Panc1 (cell line): Measurements from ENCODE around the gene CD22. TPM values are rescaled to one million over a fixed set of nuclear protein-coding genes. Genes with fewer than 3 reads are reported as not detected.
"Not testable (repeated sequence)": the region's sequence is repeated elsewhere in the genome, so short reads cannot be mapped to it uniquely, and the experiment has no call there.

Experiments used
- ATAC-seq: fragments of 200-7000 bp; cut with Tn5 transposase; 2 replicates; pipeline ENCODE4 v1.9.1; 2020; ENCODE audit warnings: mild to moderate bottlenecking, moderate library complexity
- BruUV-seq: library from RNA; stranded (reverse); fragments of 400-500 nt; replicated peaks from 2 replicates; lab custom pipeline; 2021; lab: Mats Ljungman, UMichigan
- CTCF ChIA-PET: fragments of 300-600 bp; sonication (Branson Sonifier 250); formaldehyde crosslinking; loops from one replicate; lab custom pipeline; 2022; ENCODE audit warnings: antibody characterized with exemption; lab: Charles Lee
- POLR2A ChIA-PET: fragments of 300-600 bp; sonication (Branson Sonifier 250); formaldehyde crosslinking; loops from one replicate; lab custom pipeline; 2022; ENCODE audit warnings: antibody characterized with exemption; lab: Charles Lee
- DNase-seq: peaks from one replicate; pipeline ENCODE4 v3.0.0-alpha.2; 2010; ENCODE audit warnings: low read depth, low spot score
- H3K27ac ChIP-seq: 2 replicates; pipeline ENCODE4 v1.5.1; 2011; ENCODE audit warnings: mild to moderate bottlenecking, low read length, inconsistent platforms
- H3K27me3 ChIP-seq: fragments of 200-500 bp; sonication (Bioruptor generic); 2 replicates; pipeline ENCODE4 v1.6.0; 2014; ENCODE audit warnings: low read length, inconsistent platforms; ENCODE audit not compliant: control insufficient read depth, insufficient read depth
- H3K36me3 ChIP-seq: fragments of 200-500 bp; sonication (Bioruptor generic); 2 replicates; pipeline ENCODE4 v1.5.1; 2014; ENCODE audit warnings: inconsistent platforms, mild to moderate bottlenecking, low read length, moderate library complexity; ENCODE audit not compliant: control insufficient read depth, insufficient read depth
- H3K4me1 ChIP-seq: 2 replicates; pipeline ENCODE4 v1.5.1; 2011; ENCODE audit warnings: inconsistent platforms, mild to moderate bottlenecking, low read length, moderate library complexity; ENCODE audit not compliant: control insufficient read depth, insufficient read depth
- H3K4me3 ChIP-seq, 2 experiments: 2 replicates each; pipeline ENCODE4 v1.5.1; 2011 to 2012; ENCODE audit warnings: low read depth in 2 of 2, low read length in 2 of 2, mild to moderate bottlenecking in 2 of 2, inconsistent platforms in 1 of 2, moderate library complexity in 1 of 2
- H3K9me3 ChIP-seq: fragments of 200-500 bp; sonication (Bioruptor generic); 2 replicates; pipeline ENCODE4 v1.5.1; 2014; ENCODE audit warnings: low read depth, mild to moderate bottlenecking, inconsistent platforms, low read length, moderate library complexity; ENCODE audit not compliant: control insufficient read depth, insufficient read depth
- CTCF ChIP-seq: fragments of 450-650 bp; IDR thresholded peaks from 2 replicates; pipeline ENCODE4 v1.5.1; 2017; ENCODE audit warnings: mild to moderate bottlenecking
- POLR2AphosphoS5 ChIP-seq: IDR thresholded peaks from 2 replicates; pipeline ENCODE4 v1.6.1; 2012; ENCODE audit warnings: mild to moderate bottlenecking, low read depth, low read length, moderate library complexity
- SIN3A ChIP-seq: IDR thresholded peaks from 2 replicates; pipeline ENCODE4 v1.6.1; 2012; ENCODE audit warnings: low read depth, mild to moderate bottlenecking, low read length, moderate library complexity, borderline replicate concordance; ENCODE audit not compliant: insufficient read depth
- TCF7L2 ChIP-seq: IDR thresholded peaks from 2 replicates; pipeline ENCODE4 v1.6.1; 2011; ENCODE audit warnings: mild to moderate bottlenecking, low read depth, low read length, inconsistent platforms
- in situ Hi-C: cut with HindIII; loops from 2 replicates; pipeline ENCODE4 v1.10.0; 2016; ENCODE audit warnings: low sequenced_read_pairs, low pct_unique_long_range_greater_than_20kb
- intact Hi-C: fragments of 100-400 bp; cut with micrococcal nuclease; formaldehyde crosslinking; loops from one replicate; pipeline ENCODE4 v1.10.0; 2022; ENCODE audit not compliant: unreplicated experiment
- total RNA-seq: library from RNA; stranded (reverse); gene quantifications from one replicate; pipeline ENCODE4 v1.2.1, GENCODE V29; 2021; ENCODE audit not compliant: unreplicated experiment
- TF ChIP-seq, protein P1 (sequence below), 2 experiments: IDR thresholded peaks; 2 replicates each; pipeline ENCODE4 v1.6.1; 2011 to 2012; ENCODE audit warnings: low read depth in 2 of 2, control low read depth in 1 of 2, low read length in 1 of 2, mild to moderate bottlenecking in 1 of 2, moderate library complexity in 1 of 2; ENCODE audit not compliant: insufficient read depth in 1 of 2

CD22 gene
- total RNA-seq, 1 experiment from 2014 or later, result 0.74 TPM

DNA sequence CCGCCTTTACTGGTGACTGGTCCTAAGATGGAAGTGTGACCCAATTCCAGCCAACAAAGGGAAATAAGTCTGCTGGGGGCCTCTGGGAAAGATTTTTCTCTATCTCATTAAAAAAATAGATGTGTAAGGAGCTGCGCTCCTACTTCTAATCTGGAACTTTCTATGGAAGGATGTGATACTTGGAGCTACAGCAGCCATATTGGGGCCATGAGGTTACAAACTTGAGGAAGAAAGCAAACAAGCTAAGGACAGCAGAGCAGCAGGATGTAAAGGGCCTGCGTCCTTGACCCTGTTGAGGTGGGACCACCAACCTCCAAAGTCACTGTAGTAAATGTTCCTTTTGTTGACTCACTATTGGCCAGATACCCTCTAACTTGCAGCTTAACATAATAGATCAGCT is 49.4 kb downstream of the CD22 start:
- peaks cover 7% of the 10 kb centered on the region for H3K27me3 ChIP-seq
- intact Hi-C loops (no loop called here), in situ Hi-C loops (no loop called here)
- ATAC-seq (no peak), DNase-seq (no peak)
- BruUV-seq, result no TSS peak
- H3K4me3 ChIP-seq, result no peak overlapping the region
- ChIA-PET POLR2A (no interaction called here), CTCF (no interaction called here)
- no peak overlapping the region for H3K27ac ChIP-seq
- H3K9me3 ChIP-seq, result no peaks in the 10 kb centered on the region
- no peaks in the 10 kb centered on the region for H3K36me3 ChIP-seq
- H3K4me1 ChIP-seq, result no peaks in the 10 kb centered on the region
- TF ChIP-seq CTCF (no peak), SIN3A (no peak), POLR2AphosphoS5 (no peak), TCF7L2 (no peak)
- TF ChIP-seq, protein P1, sequence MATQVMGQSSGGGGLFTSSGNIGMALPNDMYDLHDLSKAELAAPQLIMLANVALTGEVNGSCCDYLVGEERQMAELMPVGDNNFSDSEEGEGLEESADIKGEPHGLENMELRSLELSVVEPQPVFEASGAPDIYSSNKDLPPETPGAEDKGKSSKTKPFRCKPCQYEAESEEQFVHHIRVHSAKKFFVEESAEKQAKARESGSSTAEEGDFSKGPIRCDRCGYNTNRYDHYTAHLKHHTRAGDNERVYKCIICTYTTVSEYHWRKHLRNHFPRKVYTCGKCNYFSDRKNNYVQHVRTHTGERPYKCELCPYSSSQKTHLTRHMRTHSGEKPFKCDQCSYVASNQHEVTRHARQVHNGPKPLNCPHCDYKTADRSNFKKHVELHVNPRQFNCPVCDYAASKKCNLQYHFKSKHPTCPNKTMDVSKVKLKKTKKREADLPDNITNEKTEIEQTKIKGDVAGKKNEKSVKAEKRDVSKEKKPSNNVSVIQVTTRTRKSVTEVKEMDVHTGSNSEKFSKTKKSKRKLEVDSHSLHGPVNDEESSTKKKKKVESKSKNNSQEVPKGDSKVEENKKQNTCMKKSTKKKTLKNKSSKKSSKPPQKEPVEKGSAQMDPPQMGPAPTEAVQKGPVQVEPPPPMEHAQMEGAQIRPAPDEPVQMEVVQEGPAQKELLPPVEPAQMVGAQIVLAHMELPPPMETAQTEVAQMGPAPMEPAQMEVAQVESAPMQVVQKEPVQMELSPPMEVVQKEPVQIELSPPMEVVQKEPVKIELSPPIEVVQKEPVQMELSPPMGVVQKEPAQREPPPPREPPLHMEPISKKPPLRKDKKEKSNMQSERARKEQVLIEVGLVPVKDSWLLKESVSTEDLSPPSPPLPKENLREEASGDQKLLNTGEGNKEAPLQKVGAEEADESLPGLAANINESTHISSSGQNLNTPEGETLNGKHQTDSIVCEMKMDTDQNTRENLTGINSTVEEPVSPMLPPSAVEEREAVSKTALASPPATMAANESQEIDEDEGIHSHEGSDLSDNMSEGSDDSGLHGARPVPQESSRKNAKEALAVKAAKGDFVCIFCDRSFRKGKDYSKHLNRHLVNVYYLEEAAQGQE (IDR thresholded peaks at IDR 0.05; ENCODE audit: insufficient read depth in 1 of 2, low read depth in 2 of 2, low read length in 1 of 2), result no peak

DNA sequence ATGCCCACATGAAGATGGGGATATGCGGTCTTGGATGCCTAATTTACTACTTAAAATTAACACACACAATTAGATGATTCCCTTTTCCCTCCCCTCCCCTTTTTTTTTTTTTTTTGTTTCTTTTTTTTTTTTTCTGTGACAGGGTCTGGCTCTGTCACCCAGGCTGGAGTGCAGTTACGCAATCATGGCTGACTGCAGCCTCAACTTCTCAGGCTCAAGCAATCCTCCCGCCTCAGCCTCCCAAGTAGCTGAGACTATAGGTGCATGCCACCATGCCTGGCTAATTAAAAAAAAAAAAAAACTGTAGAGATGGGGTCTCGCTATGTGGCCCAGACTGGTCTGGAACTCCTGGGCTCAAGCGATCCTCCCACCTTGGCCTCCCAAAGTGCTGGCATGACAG is 50.6 kb downstream of the CD22 start:
- H3K4me3 ChIP-seq, H3K36me3 ChIP-seq, H3K9me3 ChIP-seq, intact Hi-C loops, CTCF ChIA-PET, DNase-seq, in situ Hi-C loops, ATAC-seq, H3K27me3 ChIP-seq, H3K27ac ChIP-seq, H3K4me1 ChIP-seq, BruUV-seq: not testable (repeated sequence)
- POLR2A ChIA-PET, result interaction anchor here (0.6 kb wide), 1 partner anchor 60 kb away, joined by 4 read pairs; no protein-coding TSS in a partner anchor

DNA sequence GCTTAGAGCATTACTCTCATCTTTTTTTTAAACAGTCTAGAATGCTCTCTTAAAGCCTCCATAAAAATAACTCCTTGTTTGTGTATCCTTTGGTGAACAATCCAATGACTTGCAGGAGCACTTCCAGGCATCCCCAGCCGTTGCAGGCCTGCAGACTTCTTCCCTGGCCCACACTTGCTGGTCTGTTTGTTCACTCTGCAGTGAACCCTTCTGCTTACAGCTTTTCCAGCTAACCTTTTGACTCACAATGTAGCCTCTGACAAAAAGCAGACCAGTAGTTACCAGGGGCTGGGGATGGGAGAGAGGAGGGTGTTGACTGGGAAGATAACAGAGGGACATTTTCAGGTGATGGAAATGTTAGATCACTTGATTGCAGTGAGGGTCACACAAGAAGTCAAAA is 51.0 kb downstream of the CD22 start:
- CTCF ChIA-PET, result no interaction called here
- in situ Hi-C loops, result no loop called here
- Histone ChIP-seq H3K9me3 (no peaks in the 10 kb centered on the region), H3K27me3 (peaks cover 3% of the 10 kb centered on the region; the same call in 1 of the 2 replicates), H3K36me3 (no peaks in the 10 kb centered on the region), H3K4me1 (no peaks in the 10 kb centered on the region), H3K27ac (no peak overlapping the region), H3K4me3 (no peak overlapping the region)
- no peak for DNase-seq
- no peak for TF ChIP-seq SIN3A
- TF ChIP-seq TCF7L2, result no peak
- no peak for TF ChIP-seq POLR2AphosphoS5
- TF ChIP-seq, protein P1 (IDR thresholded peaks at IDR 0.05; ENCODE audit: insufficient read depth in 1 of 2, low read depth in 2 of 2, low read length in 1 of 2), result no peak
- TF ChIP-seq CTCF, result no peak
- POLR2A ChIA-PET, result interaction anchor here (0.6 kb wide), 1 partner anchor 61 kb away, joined by 4 read pairs; no protein-coding TSS in a partner anchor
- ATAC-seq, result no peak
- intact Hi-C loops, result no loop called here
- no TSS peak for BruUV-seq
